AG10803 (cell line): ENCODE data around the gene PRSS53.
"Not testable (repeated sequence)": the region's sequence is repeated elsewhere in the genome, so short reads cannot be mapped to it uniquely, and the experiment has no call there.

Source experiments
- DNase-seq: peaks from one replicate; pipeline ENCODE4 v3.0.0; 2010; ENCODE audit warnings: low read depth
- H3K4me3 ChIP-seq: 2 replicates; pipeline ENCODE4 v1.5.1; 2011; ENCODE audit warnings: mild to moderate bottlenecking, low read length, control low read depth
- CTCF ChIP-seq: conservative IDR thresholded peaks from 2 replicates; pipeline ENCODE4 v1.5.1; 2011; ENCODE audit warnings: mild to moderate bottlenecking, low read length, control low read depth, inconsistent platforms

The PRSS53 gene

GRCh38 chr16:31088459-31089183 is at the start of gene PRSS53:
TSS of gene PRSS53 (minus strand) at chr16:31088943. CDS start at chr16:31088809, 134 bp downstream.
- H3K4me3 ChIP-seq, result no peak within 1 kb of the TSS
- DNase-seq, result no peak
- TF ChIP-seq CTCF, result no peak

- DNase-seq, H3K4me3 ChIP-seq: not testable (repeated sequence)
Observed at GRCh38 chr16:31136822-31137499, 48.2 kb upstream of the PRSS53 start.

- DNase-seq, result no peak
- TF ChIP-seq CTCF, result no peak
- H3K4me3 ChIP-seq, result no peak overlapping the region
Observed at GRCh38 chr16:31136287-31136662, 47.5 kb upstream of the PRSS53 start.

- DNase-seq, result no peak
- no peak within 1 kb of the TSS for H3K4me3 ChIP-seq
- no peak for TF ChIP-seq CTCF
Observed at GRCh38 chr16:31135535-31136286, 47.0 kb upstream of the PRSS53 start, which contains the start of gene PRSS8. TSS of gene PRSS8 (minus strand) at chr16:31135727. CDS start at chr16:31135498, 229 bp downstream.

GRCh38 chr16:31134625-31135534 is 46.1 kb upstream of the PRSS53 start:
- no peak for TF ChIP-seq CTCF
- no peak overlapping the region for H3K4me3 ChIP-seq
- DNase-seq, result peak; percentile 9

- no peak for DNase-seq
- no peak for TF ChIP-seq CTCF
- no peak overlapping the region for H3K4me3 ChIP-seq
Observed at GRCh38 chr16:31134091-31134571, 45.4 kb upstream of the PRSS53 start.
